Stomach (tissue), 9 donors: ENCODE data around the gene CSDE1. TPM values are rescaled to one million over a fixed set of nuclear protein-coding genes. Genes with fewer than 3 reads are reported as not detected.
A peak's percentile ranks its signal among the peaks of the same experiment; 100 is the strongest.

Source experiments
- DNase-seq, 2 donors: peaks; one replicate each; pipeline versions ENCODE4 v3.0.0 to v3.0.0-alpha.2; 2013 to 2019
- H3K27ac ChIP-seq, 5 donors: fragments of 200-600 bp in 4 of 5; sonication (generic) in 4 of 5; one replicate each; pipeline ENCODE4 v1.5.1; 2013 to 2019; ENCODE audit warnings: mild to moderate bottlenecking in 1 of 5, moderate library complexity in 1 of 5
- H3K27me3 ChIP-seq, 3 donors: fragments of 200-600 bp; sonication (generic); one replicate each; pipeline ENCODE4 v1.5.1; 2017 to 2019; ENCODE audit warnings: mixed run types in 1 of 3
- H3K36me3 ChIP-seq, 4 donors: fragments of 200-600 bp; sonication (generic); 1 replicate in 3 of 4; 2 replicates in 1 of 4; pipeline ENCODE4 v1.5.1; 2016 to 2019
- H3K4me1 ChIP-seq, 4 donors: fragments of 200-600 bp; sonication (generic); one replicate each; pipeline ENCODE4 v1.5.1; 2016 to 2019
- H3K4me3 ChIP-seq, 4 donors: fragments of 200-600 bp; sonication (generic) in 3 of 4; one replicate each; pipeline ENCODE4 v1.5.1; 2016 to 2019; ENCODE audit warnings: mild to moderate bottlenecking in 1 of 4
- H3K9me3 ChIP-seq, 4 donors: fragments of 200-600 bp; sonication (generic); one replicate each; pipeline ENCODE4 v1.5.1; 2016 to 2019
- CTCF ChIP-seq, 7 experiments: fragments of 450-650 bp in 4 of 7; fragments of 200-600 bp in 3 of 7; sonication (generic) in 3 of 7; IDR thresholded peaks; one replicate each; pipeline ENCODE4 v1.5.1; 2016 to 2019; ENCODE audit warnings: antibody characterized with exemption in 7 of 7, control low read depth in 2 of 7, mild to moderate bottlenecking in 1 of 7
- EP300 ChIP-seq: sonication (generic); formaldehyde crosslinking; IDR thresholded peaks from one replicate; pipeline ENCODE4 v1.6.1; 2017; ENCODE audit warnings: antibody characterized with exemption
- POLR2A ChIP-seq, 4 donors: fragments of 450-650 bp; IDR thresholded peaks; one replicate each; pipeline ENCODE4 v1.6.1; 2016; ENCODE audit warnings: antibody characterized with exemption in 4 of 4, control low read depth in 2 of 4, mild to moderate bottlenecking in 1 of 4, moderate library complexity in 1 of 4
- POLR2AphosphoS5 ChIP-seq, 3 donors: sonication (generic); formaldehyde crosslinking; IDR thresholded peaks; one replicate each; pipeline ENCODE4 v1.6.1; 2016; ENCODE audit warnings: antibody characterized with exemption in 3 of 3
- WGBS, 5 donors: extraction: QIAGEN DNeasy Blood & Tissue Kit in 3 of 5; methylation state at CpG; one replicate each; pipeline versions ENCODE4 v1.1.5 to v1.1.7; 2013 to 2018; 5-methylcytosine and 5-hydroxymethylcytosine counted together
- intact Hi-C: fragments of 100-400 bp; cut with DNase I; formaldehyde crosslinking; loops from one replicate; pipeline ENCODE4 v1.15.1; 2023; ENCODE audit warnings: low total_unique reads
- polyA plus RNA-seq, 3 donors: library from polyadenylated mRNA; stranded (reverse); fragments of 200-250 nt; gene quantifications; one replicate each; pipeline ENCODE4 v1.2.3, GENCODE V29; 2013
- total RNA-seq, 5 donors: library from RNA; depleted of rRNA; stranded (reverse); fragments of >200 nt; gene quantifications; one replicate each; pipeline versions ENCODE4 v1.1.0 to v1.2.3, GENCODE V29; 2014 to 2016
- donor health status: healthy with polysubstance abuse.
- donor health status: Bipolar disorder and iron deficiency.
- donor health status: healthy.

The CSDE1 gene
- total and polyA plus RNA-seq, 8 donors = 129 to 679 (median 374) TPM

GRCh38 chr1:114685851-114686250 lies 71.9 kb downstream of the CSDE1 start:
- Histone ChIP-seq H3K36me3 (no peaks in the 10 kb centered on the region), H3K4me3 (no peak overlapping the region), H3K9me3 (no peaks in the 10 kb centered on the region), H3K27ac (no peak overlapping the region), H3K27me3 (peaks cover 0 to 30% (median 4%) of the 10 kb centered on the region in 3 donors), H3K4me1 (no peaks in the 10 kb centered on the region)
- DNase-seq = no peak
- intact Hi-C loops = no loop called here
- 80 to 91% (median 87%) methylated on average over 5 of the region's 5 CpGs for WGBS, 5 donors
- no peak for TF ChIP-seq EP300
- TF ChIP-seq POLR2AphosphoS5 (IDR thresholded peaks at IDR 0.05) = no peak
- no peak for TF ChIP-seq CTCF (IDR thresholded peaks at IDR 0.05)
- no peak for TF ChIP-seq POLR2A (IDR thresholded peaks at IDR 0.05)

GRCh38 chr1:114677691-114678090 lies 80.1 kb downstream of the CSDE1 start:
- intact Hi-C loops = no loop called here
- no peaks in the 10 kb centered on the region for H3K36me3 ChIP-seq
- no peak for DNase-seq
- H3K9me3 ChIP-seq = no peaks in the 10 kb centered on the region
- WGBS, 5 donors = 73 to 86% (median 76%) methylated on average over 5 of the region's 5 CpGs
- no peak overlapping the region for H3K4me3 ChIP-seq
- H3K27ac ChIP-seq = no peak overlapping the region
- peaks cover 0 to 10% (median 8%) of the 10 kb centered on the region in 3 donors for H3K27me3 ChIP-seq
- TF ChIP-seq EP300 = no peak
- TF ChIP-seq POLR2A (IDR thresholded peaks at IDR 0.05) = no peak
- TF ChIP-seq CTCF (IDR thresholded peaks at IDR 0.05) = no peak
- TF ChIP-seq POLR2AphosphoS5 (IDR thresholded peaks at IDR 0.05) = no peak
- no peaks in the 10 kb centered on the region for H3K4me1 ChIP-seq

GRCh38 chr1:114676115-114676514 lies 81.7 kb downstream of the CSDE1 start:
- no peak for DNase-seq
- peaks cover 0 to 3% (median 1%) of the 10 kb centered on the region in 4 donors for H3K4me1 ChIP-seq

GRCh38 chr1:114671939-114672275 lies 85.9 kb downstream of the CSDE1 start:
- no peak for TF ChIP-seq CTCF (IDR thresholded peaks at IDR 0.05)
- no peak for TF ChIP-seq EP300
- TF ChIP-seq POLR2AphosphoS5 (IDR thresholded peaks at IDR 0.05) = no peak
- TF ChIP-seq POLR2A (IDR thresholded peaks at IDR 0.05) = no peak
- Histone ChIP-seq H3K4me3 (no peak overlapping the region), H3K36me3 (no peaks in the 10 kb centered on the region), H3K9me3 (no peaks in the 10 kb centered on the region), H3K4me1 (peaks cover 6 to 23% (median 13%) of the 10 kb centered on the region in 4 donors), H3K27me3 (peaks cover 0 to 3% (median 0%) of the 10 kb centered on the region in 3 donors), H3K27ac (no peak overlapping the region)
- DNase-seq = peak in 1 of 2 donors; percentile 7
- intact Hi-C loops = no loop called here
- WGBS, 5 donors = 58 to 83% (median 77%) methylated on average over 7 of the region's 7 CpGs

More at GRCh38 chr1:114676115-114676514, 81.7 kb downstream of the CSDE1 start:
- intact Hi-C loops = no loop called here
- Histone ChIP-seq H3K9me3 (no peaks in the 10 kb centered on the region), H3K27me3 (peaks cover 0 to 10% (median 7%) of the 10 kb centered on the region in 3 donors), H3K36me3 (no peaks in the 10 kb centered on the region), H3K27ac (no peak overlapping the region), H3K4me3 (no peak overlapping the region)
- TF ChIP-seq POLR2AphosphoS5 (IDR thresholded peaks at IDR 0.05) = no peak
- TF ChIP-seq CTCF (IDR thresholded peaks at IDR 0.05) = no peak
- no peak for TF ChIP-seq EP300
- TF ChIP-seq POLR2A (IDR thresholded peaks at IDR 0.05) = no peak
- WGBS, 5 donors = 85 to 91% (median 88%) methylated on average over 1 of the region's 1 CpG
